Activated CD8-positive, alpha-beta T cell treated with anti-CD3 and anti-CD28 coated beads, Interleukin-2, amount 10 ng/mL, durations not matched to agents 7 days and 5 days (primary cell): ENCODE measurements around the gene ELMO1. TPM values are rescaled to one million over a fixed set of nuclear protein-coding genes. Genes with fewer than 3 reads are reported as not detected.
A peak's percentile ranks its signal among the peaks of the same experiment; 100 is the strongest.

Experiments used
- ATAC-seq: fragments of 150-1000 bp; cut with Tn5 transposase; one replicate; pipeline ENCODE4 v1.10.0; 2021; ENCODE audit warnings: moderate library complexity
- CTCF ChIA-PET: fragments of 350-600 bp; sonication (Branson Sonifier 250); formaldehyde crosslinking; loops from one replicate; lab custom pipeline; 2021; ENCODE audit warnings: antibody characterized with exemption; lab: Charles Lee
- POLR2A ChIA-PET: fragments of 350-600 bp; sonication (Branson Sonifier 250); formaldehyde crosslinking; loops from one replicate; lab custom pipeline; 2021; ENCODE audit warnings: antibody characterized with exemption; lab: Charles Lee
- DNase-seq: peaks from one replicate; pipeline ENCODE4 v3.0.0-alpha.2; 2020
- H3K27ac Mint-ChIP-seq: one replicate; pipeline ENCODE4 v1.8.0; 2021; ENCODE audit warnings: mild to moderate bottlenecking, mixed read lengths
- H3K27me3 Mint-ChIP-seq: one replicate; pipeline ENCODE4 v1.8.0; 2021; ENCODE audit warnings: low read depth, mixed read lengths
- H3K36me3 Mint-ChIP-seq: one replicate; pipeline ENCODE4 v1.8.0; 2021; ENCODE audit warnings: low read depth, mixed read lengths
- H3K4me1 Mint-ChIP-seq: one replicate; pipeline ENCODE4 v1.8.0; 2021; ENCODE audit warnings: low read depth, mixed read lengths
- H3K4me3 Mint-ChIP-seq: one replicate; pipeline ENCODE4 v1.8.0; 2021; ENCODE audit warnings: mild to moderate bottlenecking, mixed read lengths
- H3K9me3 Mint-ChIP-seq: one replicate; pipeline ENCODE4 v1.8.0; 2022; ENCODE audit warnings: mixed read lengths; ENCODE audit not compliant: insufficient read depth
- total RNA-seq, 2 experiments: library from RNA; stranded (reverse); gene quantifications; one replicate each; pipeline ENCODE4 v1.2.3, GENCODE V29; 2021

ELMO1 gene
- total RNA-seq, 2 experiments from 2014 or later, result 64.0 to 68.5 TPM

GRCh38 chr7:37382546-37383088 is 66.0 kb downstream of the ELMO1 start:
- H3K9me3 Mint-ChIP-seq, result no peaks in the 10 kb centered on the region
- H3K4me3 Mint-ChIP-seq, result no peak overlapping the region
- no peak overlapping the region for H3K27ac Mint-ChIP-seq
- ATAC-seq (no peak), DNase-seq (no peak)
- no peaks in the 10 kb centered on the region for H3K36me3 Mint-ChIP-seq
- ChIA-PET CTCF (no interaction called here), POLR2A (no interaction called here)
- H3K4me1 Mint-ChIP-seq, result peaks cover 3% of the 10 kb centered on the region
- H3K27me3 Mint-ChIP-seq, result no peaks in the 10 kb centered on the region

GRCh38 chr7:37380831-37381230 is 67.8 kb downstream of the ELMO1 start:
- ChIA-PET CTCF (no interaction called here), POLR2A (no interaction called here)
- Mint-ChIP-seq H3K4me1 (peaks cover 12% of the 10 kb centered on the region), H3K27ac (no peak overlapping the region), H3K27me3 (no peaks in the 10 kb centered on the region), H3K36me3 (peaks cover 9% of the 10 kb centered on the region), H3K4me3 (no peak overlapping the region), H3K9me3 (peaks cover 13% of the 10 kb centered on the region)
- ATAC-seq (no peak), DNase-seq (no peak)

GRCh38 chr7:37379546-37380277 is 69.0 kb downstream of the ELMO1 start:
- peaks cover 13% of the 10 kb centered on the region for H3K9me3 Mint-ChIP-seq
- POLR2A ChIA-PET, result no interaction called here
- no peak for ATAC-seq
- CTCF ChIA-PET, result no interaction called here
- no peak overlapping the region for H3K27ac Mint-ChIP-seq
- peaks cover 12% of the 10 kb centered on the region for H3K4me1 Mint-ChIP-seq
- H3K36me3 Mint-ChIP-seq, result peaks cover 12% of the 10 kb centered on the region
- no peaks in the 10 kb centered on the region for H3K27me3 Mint-ChIP-seq
- H3K4me3 Mint-ChIP-seq, result no peak overlapping the region
- no peak for DNase-seq

GRCh38 chr7:37377231-37377630 is 71.4 kb downstream of the ELMO1 start:
- POLR2A ChIA-PET, result no interaction called here

GRCh38 chr7:37376386-37376785 is 72.3 kb downstream of the ELMO1 start:
- POLR2A ChIA-PET, result no interaction called here
- Mint-ChIP-seq H3K36me3 (peaks cover 12% of the 10 kb centered on the region), H3K27me3 (no peaks in the 10 kb centered on the region), H3K27ac (no peak overlapping the region), H3K4me3 (no peak overlapping the region), H3K4me1 (peaks cover 12% of the 10 kb centered on the region), H3K9me3 (peaks cover 13% of the 10 kb centered on the region)
- ATAC-seq (no peak), DNase-seq (no peak)
- CTCF ChIA-PET, result no interaction called here

More at GRCh38 chr7:37377231-37377630, 71.4 kb downstream of the ELMO1 start:
- peaks cover 12% of the 10 kb centered on the region for H3K4me1 Mint-ChIP-seq
- CTCF ChIA-PET, result no interaction called here
- DNase-seq (no peak), ATAC-seq (no peak)
- H3K27ac Mint-ChIP-seq, result no peak overlapping the region
- H3K4me3 Mint-ChIP-seq, result no peak overlapping the region
- H3K27me3 Mint-ChIP-seq, result no peaks in the 10 kb centered on the region
- peaks cover 12% of the 10 kb centered on the region for H3K36me3 Mint-ChIP-seq
- H3K9me3 Mint-ChIP-seq, result peaks cover 13% of the 10 kb centered on the region

- no peak for ATAC-seq
- Mint-ChIP-seq H3K36me3 (peaks cover 13% of the 10 kb centered on the region), H3K4me3 (no peak overlapping the region), H3K9me3 (peaks cover 13% of the 10 kb centered on the region), H3K27me3 (peaks cover 9% of the 10 kb centered on the region), H3K4me1 (peaks cover 12% of the 10 kb centered on the region), H3K27ac (no peak overlapping the region)
- POLR2A ChIA-PET, result no interaction called here
- CTCF ChIA-PET, result no interaction called here
- no peak for DNase-seq
These were observed 75.9 kb downstream of the ELMO1 start for GRCh38 chr7:37372750-37373149.

GRCh38 chr7:37371755-37372154 is 76.9 kb downstream of the ELMO1 start:
- Mint-ChIP-seq H3K4me3 (no peak overlapping the region), H3K27ac (no peak overlapping the region), H3K9me3 (peaks cover 5% of the 10 kb centered on the region), H3K4me1 (peaks cover 8% of the 10 kb centered on the region), H3K36me3 (peaks cover 12% of the 10 kb centered on the region), H3K27me3 (peaks cover 11% of the 10 kb centered on the region)
- CTCF ChIA-PET, result no interaction called here
- POLR2A ChIA-PET, result no interaction called here
- DNase-seq (no peak), ATAC-seq (no peak)

GRCh38 chr7:37369906-37370305 is 78.8 kb downstream of the ELMO1 start:
- POLR2A ChIA-PET, result no interaction called here
- Mint-ChIP-seq H3K27ac (no peak overlapping the region), H3K4me3 (no peak overlapping the region), H3K4me1 (peaks cover 20% of the 10 kb centered on the region), H3K36me3 (peaks cover 1% of the 10 kb centered on the region), H3K9me3 (no peaks in the 10 kb centered on the region), H3K27me3 (peaks cover 14% of the 10 kb centered on the region)
- ATAC-seq (no peak), DNase-seq (no peak)
- CTCF ChIA-PET, result no interaction called here

- H3K4me3 Mint-ChIP-seq, result no peak overlapping the region
- H3K36me3 Mint-ChIP-seq, result peaks cover 2% of the 10 kb centered on the region
- POLR2A ChIA-PET, result no interaction called here
- ATAC-seq (no peak), DNase-seq (no peak)
- peaks cover 14% of the 10 kb centered on the region for H3K27me3 Mint-ChIP-seq
- CTCF ChIA-PET, result interaction anchor here (1.0 kb wide), 1 partner anchor 9 kb away, joined by 3 read pairs; no protein-coding TSS in a partner anchor
- no peak overlapping the region for H3K27ac Mint-ChIP-seq
- peaks cover 33% of the 10 kb centered on the region for H3K4me1 Mint-ChIP-seq
- no peaks in the 10 kb centered on the region for H3K9me3 Mint-ChIP-seq
These were observed 80.1 kb downstream of the ELMO1 start for GRCh38 chr7:37368540-37368939.

GRCh38 chr7:37367010-37367409 is 81.7 kb downstream of the ELMO1 start:
- Mint-ChIP-seq H3K27me3 (peaks cover 14% of the 10 kb centered on the region), H3K9me3 (no peaks in the 10 kb centered on the region), H3K27ac (no peak overlapping the region), H3K4me3 (no peak overlapping the region), H3K36me3 (peaks cover 4% of the 10 kb centered on the region), H3K4me1 (peaks cover 47% of the 10 kb centered on the region)
- DNase-seq (no peak), ATAC-seq (no peak)
- CTCF ChIA-PET, result no interaction called here
- POLR2A ChIA-PET, result no interaction called here

GRCh38 chr7:37366445-37366844 is 82.2 kb downstream of the ELMO1 start:
- H3K9me3 Mint-ChIP-seq, result no peaks in the 10 kb centered on the region
- no peak for DNase-seq
- peaks cover 14% of the 10 kb centered on the region for H3K27me3 Mint-ChIP-seq
- POLR2A ChIA-PET, result no interaction called here
- no peak for ATAC-seq
- H3K27ac Mint-ChIP-seq, result no peak overlapping the region
- CTCF ChIA-PET, result no interaction called here
- no peak overlapping the region for H3K4me3 Mint-ChIP-seq
- H3K4me1 Mint-ChIP-seq, result peaks cover 47% of the 10 kb centered on the region
- H3K36me3 Mint-ChIP-seq, result peaks cover 4% of the 10 kb centered on the region

- ChIA-PET CTCF (interaction anchor here (0.8 kb wide), 1 partner anchor 8 kb away, joined by 3 read pairs; no protein-coding TSS in a partner anchor), POLR2A (interaction anchor here (1.1 to 1.2 kb wide), 2 partner anchors 14 to 84 kb away, joined by 3 read pairs; partner anchors contain the start of gene ELMO1)
- H3K27ac Mint-ChIP-seq, result no peak overlapping the region
- peaks cover 4% of the 10 kb centered on the region for H3K36me3 Mint-ChIP-seq
- H3K4me3 Mint-ChIP-seq, result no peak overlapping the region
- DNase-seq (peak; percentile 33), ATAC-seq (peak; percentile 79)
- peaks cover 14% of the 10 kb centered on the region for H3K27me3 Mint-ChIP-seq
- H3K4me1 Mint-ChIP-seq, result peaks cover 48% of the 10 kb centered on the region
- no peaks in the 10 kb centered on the region for H3K9me3 Mint-ChIP-seq
These were observed 83.3 kb downstream of the ELMO1 start for GRCh38 chr7:37365405-37365804.
